Measurements from ENCODE around the gene MNX1.
A peak's percentile ranks its signal among the peaks of the same experiment; 100 is the strongest.

MNX1 gene

DNA sequence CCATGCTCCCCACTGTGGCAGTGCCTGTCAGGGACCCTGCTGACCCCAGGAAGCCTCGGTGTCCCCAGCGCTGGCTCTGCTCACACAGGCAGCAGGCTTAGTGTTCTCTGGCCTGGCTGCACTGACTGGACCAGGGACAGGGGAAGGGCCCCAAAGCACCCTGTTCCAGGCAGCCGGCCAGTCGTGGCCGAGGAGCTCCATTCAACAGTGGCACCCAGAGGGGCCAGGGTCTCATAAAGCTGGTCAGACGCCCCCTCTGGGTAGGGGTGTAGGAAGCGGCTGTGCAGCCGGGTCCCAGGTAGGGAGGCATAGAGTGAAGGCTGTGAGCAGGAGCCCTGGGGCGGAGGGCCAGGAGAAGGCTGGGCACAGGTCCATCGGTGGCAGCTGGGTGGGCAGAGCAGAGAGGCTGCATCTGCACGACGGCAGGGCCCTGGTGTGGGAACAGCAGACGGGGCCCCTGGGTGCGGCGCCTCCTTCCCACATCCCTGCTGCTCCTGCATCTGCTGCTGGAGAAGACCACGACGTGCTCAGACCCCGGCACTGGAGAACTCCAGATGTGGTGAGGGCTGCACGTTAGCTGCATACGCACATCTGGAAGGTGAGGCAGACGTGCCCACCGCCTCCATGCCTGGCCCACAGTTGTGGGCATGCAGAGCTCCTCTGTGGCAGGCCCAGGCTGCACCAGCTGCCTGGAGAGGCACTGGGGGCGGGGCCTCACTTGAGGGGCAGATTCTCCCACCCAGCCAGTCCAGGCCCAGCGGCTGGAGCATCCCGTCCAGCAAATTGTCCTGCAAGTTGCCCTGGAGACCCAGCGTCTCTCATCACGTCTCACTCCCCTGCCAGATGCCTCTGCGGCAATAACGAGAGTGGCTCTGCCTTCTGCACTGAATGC lies 25.1 kb downstream of the MNX1 start:
- Mint-ChIP-seq H3K9me3 (no peaks in the 10 kb centered on the region), H3K36me3 (peaks cover 6% of the 10 kb centered on the region), H3K27ac (no peak overlapping the region), H3K4me3 (no peak overlapping the region), H3K4me1 (no peaks in the 10 kb centered on the region)
- ATAC-seq (peak; percentile 24), DNase-seq (ENCODE audit: low spot score in 2 of 2) (peak in 1 of 2 donors; percentile 45)

DNA sequence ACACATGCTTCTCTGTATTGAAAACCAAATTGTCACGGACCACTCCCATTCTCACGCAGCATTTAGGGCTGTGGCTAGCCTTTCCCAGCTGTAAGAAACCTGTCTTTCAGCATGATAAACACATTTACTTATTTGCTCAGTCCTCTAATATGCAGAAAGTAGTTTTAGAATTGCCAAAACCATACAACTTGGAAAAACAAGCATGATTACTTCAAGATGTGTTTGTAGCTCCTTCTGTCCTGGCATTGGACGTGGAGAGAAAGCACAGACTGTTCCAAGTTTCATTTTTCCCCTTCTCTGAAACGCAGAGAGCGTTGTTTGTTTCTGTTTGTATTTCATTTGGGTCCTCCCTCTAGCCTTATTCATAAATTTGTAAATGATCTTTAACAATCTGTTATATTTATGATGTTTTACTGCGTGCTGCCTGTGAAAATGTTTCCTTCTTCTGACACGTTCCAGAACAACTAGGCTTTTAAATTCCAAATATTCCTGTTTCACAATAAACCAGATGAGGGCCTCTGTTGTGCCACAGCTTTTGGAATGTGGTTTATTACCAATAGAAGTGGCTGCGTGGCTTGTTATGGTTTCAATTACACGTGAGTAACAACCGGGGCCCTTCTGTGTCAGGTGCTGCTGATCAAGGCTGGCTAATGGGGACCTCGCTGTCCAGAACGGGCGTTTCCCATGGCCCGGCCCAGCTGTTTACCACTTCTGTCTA lies 26.1 kb downstream of the MNX1 start:
- Mint-ChIP-seq H3K4me1 (no peaks in the 10 kb centered on the region), H3K36me3 (peaks cover 6% of the 10 kb centered on the region), H3K27ac (no peak overlapping the region), H3K9me3 (peaks cover 5% of the 10 kb centered on the region), H3K4me3 (no peak overlapping the region)
- DNase-seq (ENCODE audit: low spot score in 2 of 2) (no peak), ATAC-seq (no peak)

DNA sequence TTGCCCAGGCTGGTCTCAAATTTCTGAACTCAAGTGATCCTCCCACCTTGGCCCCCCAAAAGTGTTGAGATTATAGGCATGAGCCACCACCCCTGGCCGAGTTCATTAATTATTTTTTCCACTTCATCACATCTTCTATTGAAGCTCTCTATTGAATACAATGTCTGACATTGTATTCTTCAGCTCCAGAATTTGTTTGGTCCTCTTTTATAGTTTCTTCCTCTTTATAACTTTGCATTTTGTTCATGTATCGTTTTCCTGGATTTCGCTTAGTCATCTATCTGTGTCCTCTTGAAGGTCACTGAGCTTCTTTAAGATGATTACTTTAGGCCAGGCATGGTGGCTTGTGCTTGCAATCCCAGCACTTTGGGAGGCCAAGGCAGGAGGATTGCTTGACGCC lies 30.8 kb downstream of the MNX1 start:
- H3K4me3 Mint-ChIP-seq: no peak overlapping the region
- no peaks in the 10 kb centered on the region for H3K4me1 Mint-ChIP-seq
- ATAC-seq (no peak), DNase-seq (ENCODE audit: low spot score in 2 of 2) (no peak)
- H3K27ac Mint-ChIP-seq: no peak overlapping the region
- H3K9me3 Mint-ChIP-seq: peaks cover 7% of the 10 kb centered on the region
- H3K36me3 Mint-ChIP-seq: peaks cover 6% of the 10 kb centered on the region

DNA sequence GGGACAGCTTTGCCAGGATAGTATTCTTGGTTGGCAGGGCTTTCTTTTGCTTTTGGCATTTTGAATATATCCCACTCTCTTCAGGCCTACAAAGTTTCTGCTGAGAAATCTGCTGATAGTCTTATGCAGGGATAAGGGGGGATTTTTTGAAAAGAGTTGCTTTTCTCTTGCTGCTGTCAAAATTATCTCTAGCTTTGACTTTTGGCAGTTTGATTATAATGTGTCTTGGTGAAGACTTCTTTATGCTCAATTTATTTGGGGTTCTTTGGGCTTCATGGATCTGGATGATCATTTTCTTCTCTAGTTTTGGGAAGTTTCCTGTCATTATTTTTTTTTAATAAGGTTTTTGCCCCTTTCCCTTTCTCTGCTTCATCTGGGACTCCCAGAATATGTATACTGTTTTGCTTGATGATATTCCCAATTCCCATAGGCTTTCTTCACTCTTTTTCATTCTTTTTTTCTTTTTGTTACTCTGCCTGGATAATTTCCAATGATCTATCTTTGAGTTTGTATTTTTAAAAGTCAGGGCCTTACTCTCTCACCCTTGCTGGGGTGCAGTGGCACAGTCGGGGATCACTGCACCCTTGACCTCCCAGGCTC lies 31.4 kb downstream of the MNX1 start:
- Mint-ChIP-seq H3K4me3 (no peak overlapping the region), H3K36me3 (peaks cover 6% of the 10 kb centered on the region), H3K27ac (no peak overlapping the region), H3K9me3 (peaks cover 7% of the 10 kb centered on the region), H3K4me1 (no peaks in the 10 kb centered on the region)
- DNase-seq (ENCODE audit: low spot score in 2 of 2): no peak
- ATAC-seq: no peak

DNA sequence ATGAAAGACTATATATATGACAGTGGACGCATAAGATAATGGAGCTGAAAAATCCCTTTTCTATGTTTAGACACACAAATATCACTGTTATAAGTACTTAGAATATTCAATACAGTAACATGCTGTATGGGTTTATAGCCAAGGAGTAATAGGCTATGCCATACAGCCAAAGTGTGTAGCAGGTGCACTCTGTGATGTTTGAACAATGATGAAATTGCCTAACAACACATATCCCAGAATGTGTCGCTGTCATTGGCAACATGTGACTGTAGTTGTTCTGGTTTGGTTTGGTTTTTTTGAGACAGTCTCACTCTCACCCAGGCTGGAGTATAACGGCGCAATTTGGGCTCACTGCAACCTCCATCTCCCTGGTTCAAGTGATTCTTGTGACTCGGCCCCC lies 34.8 kb downstream of the MNX1 start:
- no peak overlapping the region for H3K27ac Mint-ChIP-seq
- no peak overlapping the region for H3K4me3 Mint-ChIP-seq
- peaks cover 7% of the 10 kb centered on the region for H3K9me3 Mint-ChIP-seq
- DNase-seq (ENCODE audit: low spot score in 2 of 2) (no peak), ATAC-seq (no peak)
- H3K4me1 Mint-ChIP-seq: no peaks in the 10 kb centered on the region
- peaks cover 20% of the 10 kb centered on the region for H3K36me3 Mint-ChIP-seq

DNA sequence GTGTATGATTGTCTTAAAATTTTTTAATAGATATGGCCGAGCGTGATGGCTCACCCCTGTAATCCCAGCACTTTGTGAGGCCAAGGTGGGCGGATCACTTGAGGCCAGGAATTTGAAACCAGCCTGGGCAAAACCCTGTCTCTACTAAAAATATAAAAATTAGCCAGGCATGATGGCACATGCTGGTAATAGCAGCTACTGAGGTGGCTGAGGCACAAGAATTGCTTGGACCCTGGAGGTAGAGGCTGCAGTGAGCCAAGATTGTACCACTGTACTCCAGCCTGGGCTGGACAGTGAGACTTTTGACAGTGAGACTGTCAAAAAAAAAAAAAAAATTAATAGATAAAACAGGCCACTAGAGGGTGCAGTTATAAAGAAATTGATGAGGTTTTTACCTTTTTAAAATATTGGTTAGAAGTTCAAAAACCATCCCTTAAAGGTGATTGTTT lies 40.5 kb downstream of the MNX1 start:
- Mint-ChIP-seq H3K27ac (peak overlapping the region; percentile 29), H3K4me1 (no peaks in the 10 kb centered on the region), H3K4me3 (no peak overlapping the region), H3K36me3 (peaks cover 74% of the 10 kb centered on the region), H3K9me3 (no peaks in the 10 kb centered on the region)
- ATAC-seq (no peak), DNase-seq (ENCODE audit: low spot score in 2 of 2) (no peak)

DNA sequence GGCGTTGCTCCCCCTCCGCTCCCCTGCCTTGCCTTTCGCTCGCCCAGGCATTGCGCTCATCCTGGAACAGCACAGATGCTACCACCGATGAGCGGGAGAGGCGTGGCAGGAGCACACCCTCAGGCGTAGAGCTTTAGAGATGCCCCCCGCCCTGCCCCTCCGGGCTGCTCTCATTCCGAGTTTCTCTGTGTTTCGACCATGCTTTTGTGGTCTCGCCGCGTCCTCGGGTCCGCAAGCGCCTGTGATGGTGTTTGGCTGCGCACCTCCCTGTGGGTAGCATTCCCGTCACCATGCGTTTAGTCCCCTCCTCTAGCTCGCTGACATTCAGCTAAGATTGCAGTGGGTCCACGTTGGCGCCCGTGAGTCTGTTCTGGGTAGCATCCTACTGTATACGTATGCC lies 42.3 kb downstream of the MNX1 start:
- no peak for ATAC-seq
- peaks cover 92% of the 10 kb centered on the region for H3K36me3 Mint-ChIP-seq
- no peaks in the 10 kb centered on the region for H3K4me1 Mint-ChIP-seq
- no peak for DNase-seq (ENCODE audit: low spot score in 2 of 2)
- H3K9me3 Mint-ChIP-seq: no peaks in the 10 kb centered on the region
- no peak overlapping the region for H3K4me3 Mint-ChIP-seq
- H3K27ac Mint-ChIP-seq: no peak overlapping the region

DNA sequence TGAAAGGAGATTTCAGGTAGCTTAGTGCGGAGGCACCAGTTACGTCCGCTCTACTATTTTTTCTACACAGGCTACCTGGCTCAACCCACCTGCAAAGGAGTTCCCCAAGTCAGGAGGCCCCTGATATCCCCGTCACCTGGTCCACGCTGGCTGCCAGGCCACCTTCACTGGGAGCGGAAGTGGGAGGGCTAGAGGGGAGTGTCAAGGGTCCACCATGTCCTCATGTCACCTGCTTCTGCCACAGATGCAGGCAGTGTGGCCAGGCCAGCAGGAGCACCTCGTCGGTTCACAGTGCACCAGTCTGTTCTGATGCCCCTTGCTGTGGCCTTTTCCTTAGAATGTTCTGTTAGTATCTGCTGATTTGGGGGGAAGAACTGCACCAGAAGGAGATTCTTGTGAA lies 44.1 kb downstream of the MNX1 start:
- peaks cover 3% of the 10 kb centered on the region for H3K4me1 Mint-ChIP-seq
- DNase-seq (ENCODE audit: low spot score in 2 of 2) (no peak), ATAC-seq (no peak)
- peaks cover 98% of the 10 kb centered on the region for H3K36me3 Mint-ChIP-seq
- H3K4me3 Mint-ChIP-seq: no peak overlapping the region
- H3K27ac Mint-ChIP-seq: peak overlapping the region; percentile 48
- H3K9me3 Mint-ChIP-seq: no peaks in the 10 kb centered on the region

DNA sequence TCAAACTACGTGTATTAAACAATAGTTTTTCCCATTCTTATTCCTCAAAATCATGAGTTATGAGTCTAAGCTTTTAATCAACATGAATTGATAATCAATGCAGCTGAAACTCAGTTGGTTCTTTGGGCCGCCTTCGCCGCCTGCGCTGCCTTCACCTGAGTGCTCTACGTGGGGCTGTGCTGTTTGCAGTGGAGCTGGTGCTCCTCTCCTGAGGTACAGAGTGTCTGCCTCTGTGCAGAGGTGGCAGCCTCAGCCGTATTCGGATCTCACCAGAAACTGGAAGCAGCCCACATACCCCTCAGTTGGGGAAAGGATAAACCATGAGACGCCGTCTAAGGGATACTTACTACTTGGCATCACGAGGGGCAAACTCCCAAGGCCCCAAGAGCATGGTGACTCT lies 45.5 kb downstream of the MNX1 start:
- peaks cover 100% of the 10 kb centered on the region for H3K36me3 Mint-ChIP-seq
- ATAC-seq: no peak
- no peak overlapping the region for H3K27ac Mint-ChIP-seq
- no peak for DNase-seq (ENCODE audit: low spot score in 2 of 2)
- H3K4me1 Mint-ChIP-seq: peaks cover 14% of the 10 kb centered on the region
- no peaks in the 10 kb centered on the region for H3K9me3 Mint-ChIP-seq
- no peak overlapping the region for H3K4me3 Mint-ChIP-seq

DNA sequence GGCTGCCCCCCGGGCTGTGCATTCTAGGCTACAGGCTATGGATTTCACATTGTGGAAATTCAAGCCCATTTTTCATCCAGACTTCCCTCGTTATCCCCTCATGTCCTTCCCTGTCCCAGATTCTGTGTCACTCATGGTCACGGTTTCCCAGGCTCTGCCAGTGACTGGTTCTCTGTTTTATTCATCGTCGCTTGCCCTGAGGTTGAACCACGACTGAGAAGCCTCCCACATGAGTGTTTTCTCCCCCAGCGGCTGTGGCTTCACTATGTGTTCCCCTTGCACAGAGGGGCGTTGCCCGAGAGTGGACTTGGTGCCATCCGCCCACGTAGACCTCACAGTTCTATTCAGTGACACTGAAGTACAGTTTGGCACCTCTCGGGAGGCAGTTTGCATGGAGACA lies 47.0 kb downstream of the MNX1 start:
- Mint-ChIP-seq H3K9me3 (no peaks in the 10 kb centered on the region), H3K4me1 (peaks cover 14% of the 10 kb centered on the region), H3K36me3 (peaks cover 100% of the 10 kb centered on the region), H3K4me3 (no peak overlapping the region), H3K27ac (no peak overlapping the region)
- DNase-seq (ENCODE audit: low spot score in 2 of 2): no peak
- no peak for ATAC-seq

DNA sequence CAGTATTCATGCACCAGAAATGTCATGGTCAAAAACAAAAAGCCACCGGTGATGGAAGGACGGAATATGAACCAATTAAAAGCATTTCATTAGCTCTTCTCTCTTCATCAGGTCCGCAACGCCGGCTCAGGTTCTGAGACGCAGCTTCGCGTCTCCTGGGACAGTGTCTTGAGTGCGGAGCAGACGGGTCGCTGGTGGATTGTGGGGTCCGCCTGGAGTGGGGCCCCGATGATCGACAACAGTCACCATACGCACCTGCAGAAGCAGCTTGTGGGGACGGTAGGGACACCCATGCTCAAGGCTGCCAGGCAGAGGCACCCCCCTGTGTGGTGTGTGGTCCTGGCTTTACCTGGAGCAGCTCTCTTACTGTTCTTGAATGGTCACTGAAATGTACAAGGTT lies 47.6 kb downstream of the MNX1 start:
- ATAC-seq: no peak
- no peak overlapping the region for H3K27ac Mint-ChIP-seq
- H3K4me3 Mint-ChIP-seq: no peak overlapping the region
- H3K36me3 Mint-ChIP-seq: peaks cover 100% of the 10 kb centered on the region
- peaks cover 14% of the 10 kb centered on the region for H3K4me1 Mint-ChIP-seq
- no peaks in the 10 kb centered on the region for H3K9me3 Mint-ChIP-seq
- DNase-seq (ENCODE audit: low spot score in 2 of 2): no peak

DNA sequence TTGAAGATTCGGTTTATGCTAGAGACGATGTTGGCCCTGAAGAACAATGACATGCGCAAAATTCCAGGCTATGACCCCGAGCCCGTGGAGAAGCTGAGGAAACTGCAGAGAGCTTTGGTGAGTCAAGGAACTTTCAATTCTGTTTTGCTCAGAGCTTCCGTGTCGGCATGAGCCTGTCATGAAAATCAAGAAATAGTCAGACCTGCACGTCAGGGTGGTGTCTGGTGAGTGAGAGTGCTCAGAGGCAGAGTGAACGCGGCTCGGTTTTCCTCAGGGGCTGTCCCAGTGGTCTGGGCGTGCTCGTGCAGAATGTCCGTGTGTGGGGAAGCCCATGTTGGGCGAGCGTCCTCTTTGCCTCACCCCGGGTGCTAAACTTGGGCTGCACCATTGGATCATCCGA lies 48.3 kb downstream of the MNX1 start:
- ATAC-seq: no peak
- Mint-ChIP-seq H3K4me1 (peaks cover 14% of the 10 kb centered on the region), H3K36me3 (peaks cover 100% of the 10 kb centered on the region), H3K27ac (no peak overlapping the region), H3K4me3 (no peak overlapping the region), H3K9me3 (no peaks in the 10 kb centered on the region)
- no peak for DNase-seq (ENCODE audit: low spot score in 2 of 2)

DNA sequence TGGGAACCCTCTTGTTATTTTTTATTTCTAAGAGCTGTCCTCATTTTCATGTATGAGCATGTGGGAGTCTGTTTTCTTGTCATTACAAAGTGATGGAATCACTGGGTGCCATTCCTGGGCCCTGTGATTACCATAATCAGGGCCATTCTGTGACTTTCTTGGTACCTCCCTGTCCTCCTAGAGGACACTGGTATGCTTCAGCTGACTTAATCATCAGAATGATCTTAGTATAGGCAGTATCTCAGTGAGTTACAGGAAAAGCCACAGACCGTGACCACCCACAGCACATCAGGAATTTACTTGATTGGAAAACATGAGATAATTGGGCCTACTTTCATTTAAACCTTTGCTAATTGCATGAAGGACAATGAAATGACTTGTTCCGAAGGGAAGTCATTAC lies 53.7 kb downstream of the MNX1 start:
- Mint-ChIP-seq H3K36me3 (peaks cover 100% of the 10 kb centered on the region), H3K4me1 (peaks cover 23% of the 10 kb centered on the region), H3K27ac (no peak overlapping the region), H3K9me3 (no peaks in the 10 kb centered on the region), H3K4me3 (no peak overlapping the region)
- no peak for DNase-seq (ENCODE audit: low spot score in 2 of 2)
- ATAC-seq: no peak

DNA sequence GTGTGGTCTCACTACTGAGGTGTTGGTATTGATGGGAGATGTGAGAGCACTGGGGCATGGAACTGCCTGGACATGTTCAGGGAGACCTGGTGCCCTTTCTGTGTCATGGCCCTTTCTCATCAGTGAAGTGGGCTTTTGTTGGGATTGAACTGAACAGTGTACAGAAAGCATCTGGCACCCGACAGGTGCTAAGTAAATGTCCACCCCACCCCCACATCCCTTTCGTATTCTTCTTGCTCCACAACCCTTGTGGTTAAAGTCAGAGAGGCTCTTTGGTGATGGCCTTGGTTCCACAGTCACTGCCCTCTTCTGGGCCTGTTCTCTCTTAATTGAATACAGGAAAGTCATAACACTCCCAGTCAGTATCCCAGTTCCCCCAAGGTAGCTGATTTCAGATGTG lies 55.5 kb downstream of the MNX1 start:
- no peak for DNase-seq (ENCODE audit: low spot score in 2 of 2)
- Mint-ChIP-seq H3K36me3 (peaks cover 95% of the 10 kb centered on the region), H3K9me3 (no peaks in the 10 kb centered on the region), H3K27ac (no peak overlapping the region), H3K4me3 (no peak overlapping the region), H3K4me1 (peaks cover 23% of the 10 kb centered on the region)
- ATAC-seq: no peak
